Transverse colon (tissue), 4 donors: Measurements from ENCODE around the gene PAK4.

Source experiments
- CTCF ChIP-seq, 5 experiments: fragments of 200-600 bp in 3 of 5; fragments of 450-650 bp in 2 of 5; sonication (generic) in 3 of 5; IDR thresholded peaks; 1 replicate in 2 of 5; 2 replicates in 3 of 5; pipeline ENCODE4 v1.5.1; 2016 to 2017; ENCODE audit warnings: antibody characterized with exemption in 5 of 5, inconsistent platforms in 3 of 5, mild to moderate bottlenecking in 2 of 5, moderate library complexity in 1 of 5
- EP300 ChIP-seq: sonication (generic); formaldehyde crosslinking; IDR thresholded peaks from one replicate; pipeline ENCODE4 v1.6.1; 2017; ENCODE audit warnings: antibody characterized with exemption, low read depth
- POLR2A ChIP-seq: fragments of 450-650 bp; IDR thresholded peaks from one replicate; pipeline ENCODE4 v1.6.1; 2016; ENCODE audit warnings: antibody characterized with exemption, mild to moderate bottlenecking, moderate library complexity
- POLR2AphosphoS5 ChIP-seq, 3 donors: sonication (generic); formaldehyde crosslinking; IDR thresholded peaks; one replicate each; pipeline ENCODE4 v1.6.1; 2016; ENCODE audit warnings: antibody characterized with exemption in 3 of 3

GRCh38 chr19:39172700-39173501, 47.3 kb downstream of the PAK4 start:
- TF ChIP-seq CTCF (IDR thresholded peaks at IDR 0.05) (no peak), POLR2A (no peak), POLR2AphosphoS5 (IDR thresholded peaks at IDR 0.05) (no peak), EP300 (no peak)
